CD1c-positive myeloid dendritic cell (primary cell): ENCODE data around the gene SCAMP2.
"Not testable (repeated sequence)": the region's sequence is repeated elsewhere in the genome, so short reads cannot be mapped to it uniquely, and the experiment has no call there.

ENCODE experiments used
- DNase-seq: peaks from one replicate; pipeline ENCODE4 v3.0.0-alpha.2; 2016; ENCODE audit errors: extremely low spot score

Gene SCAMP2

GRCh38 chr15:74890665-74890960 lies 17.4 kb upstream of the SCAMP2 start:
- DNase-seq, result no peak

GRCh38 chr15:74889883-74890664 lies 16.9 kb upstream of the SCAMP2 start, which contains the start of gene MPI:
MPI (plus strand) TSS chr15:74890042; CDS start chr15:74890074, 32 bp downstream.
- peak; percentile 88 for DNase-seq

- peak; percentile 50 for DNase-seq
Measured at GRCh38 chr15:74889390-74889882, 16.3 kb upstream of the SCAMP2 start.

GRCh38 chr15:74888716-74889115 lies 15.6 kb upstream of the SCAMP2 start:
- no peak for DNase-seq

GRCh38 chr15:74887537-74888193 lies 14.5 kb upstream of the SCAMP2 start:
- DNase-seq, result not testable (repeated sequence)

GRCh38 chr15:74885461-74885860 lies 12.3 kb upstream of the SCAMP2 start:
- no peak for DNase-seq

- no peak for DNase-seq
Measured at GRCh38 chr15:74884428-74885223, 11.5 kb upstream of the SCAMP2 start.

GRCh38 chr15:74882528-74882927 lies 9.4 kb upstream of the SCAMP2 start:
- no peak for DNase-seq

- DNase-seq, result no peak
Measured at GRCh38 chr15:74878273-74878672, 5.1 kb upstream of the SCAMP2 start.

GRCh38 chr15:74873756-74874424 lies 725 bp upstream of the SCAMP2 start:
- DNase-seq, result no peak

- DNase-seq, result no peak
Measured at GRCh38 chr15:74872702-74873035, 496 bp downstream of the SCAMP2 start.

GRCh38 chr15:74870436-74871215 lies 2.5 kb downstream of the SCAMP2 start:
- DNase-seq, result peak; percentile 30

- DNase-seq, result peak; percentile 93
Measured at GRCh38 chr15:74869726-74870407, 3.3 kb downstream of the SCAMP2 start.

- DNase-seq, result no peak
Measured at GRCh38 chr15:74869372-74869725, 3.8 kb downstream of the SCAMP2 start.

- peak; percentile 95 for DNase-seq
Measured at GRCh38 chr15:74868059-74868458, 5.1 kb downstream of the SCAMP2 start.

GRCh38 chr15:74867466-74868038 lies 5.6 kb downstream of the SCAMP2 start:
- no peak for DNase-seq

- DNase-seq, result peak; percentile 15
Measured at GRCh38 chr15:74866090-74866489, 7.1 kb downstream of the SCAMP2 start.

GRCh38 chr15:74865316-74865715 lies 7.8 kb downstream of the SCAMP2 start:
- no peak for DNase-seq

GRCh38 chr15:74864296-74864695 lies 8.9 kb downstream of the SCAMP2 start:
- DNase-seq, result no peak
